Measurements from ENCODE around the gene ATF7IP2. TPM values are rescaled to one million over a fixed set of nuclear protein-coding genes. Genes with fewer than 3 reads are reported as not detected.

ATF7IP2 gene
- total RNA-seq, 3 donors from 2014 or later: 8.5 to 10.4 (median 9.4) TPM

DNA sequence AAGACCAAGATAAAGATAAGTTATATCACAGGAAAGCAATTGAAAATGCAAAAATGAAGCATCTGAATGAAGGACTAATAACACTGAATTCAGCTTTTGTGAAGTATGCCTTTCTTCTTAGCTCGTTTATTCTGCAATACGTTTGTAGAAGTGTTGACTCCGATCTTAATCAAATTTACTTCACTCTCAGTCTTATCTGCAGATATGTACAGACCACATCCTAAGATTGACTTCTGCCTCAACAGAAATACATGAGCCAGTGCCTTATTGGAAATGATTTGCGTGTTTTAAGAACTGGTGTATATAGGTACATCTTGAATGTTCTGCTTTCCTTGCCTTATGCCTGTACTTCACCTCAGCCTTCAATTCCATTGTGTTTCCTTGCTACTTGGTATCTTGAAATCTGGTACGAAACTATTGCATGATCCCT is 1.3 kb downstream of the ATF7IP2 start:
- intact Hi-C loops (cut with DNase I; ENCODE audit: low total_unique reads): no loop called here
- TF ChIP-seq, protein P1, sequence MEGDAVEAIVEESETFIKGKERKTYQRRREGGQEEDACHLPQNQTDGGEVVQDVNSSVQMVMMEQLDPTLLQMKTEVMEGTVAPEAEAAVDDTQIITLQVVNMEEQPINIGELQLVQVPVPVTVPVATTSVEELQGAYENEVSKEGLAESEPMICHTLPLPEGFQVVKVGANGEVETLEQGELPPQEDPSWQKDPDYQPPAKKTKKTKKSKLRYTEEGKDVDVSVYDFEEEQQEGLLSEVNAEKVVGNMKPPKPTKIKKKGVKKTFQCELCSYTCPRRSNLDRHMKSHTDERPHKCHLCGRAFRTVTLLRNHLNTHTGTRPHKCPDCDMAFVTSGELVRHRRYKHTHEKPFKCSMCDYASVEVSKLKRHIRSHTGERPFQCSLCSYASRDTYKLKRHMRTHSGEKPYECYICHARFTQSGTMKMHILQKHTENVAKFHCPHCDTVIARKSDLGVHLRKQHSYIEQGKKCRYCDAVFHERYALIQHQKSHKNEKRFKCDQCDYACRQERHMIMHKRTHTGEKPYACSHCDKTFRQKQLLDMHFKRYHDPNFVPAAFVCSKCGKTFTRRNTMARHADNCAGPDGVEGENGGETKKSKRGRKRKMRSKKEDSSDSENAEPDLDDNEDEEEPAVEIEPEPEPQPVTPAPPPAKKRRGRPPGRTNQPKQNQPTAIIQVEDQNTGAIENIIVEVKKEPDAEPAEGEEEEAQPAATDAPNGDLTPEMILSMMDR (IDR thresholded peaks at IDR 0.05): no peak
- no peak for TF ChIP-seq POLR2A (IDR thresholded peaks at IDR 0.05)
- TF ChIP-seq POLR2AphosphoS5 (IDR thresholded peaks at IDR 0.05): no peak
- no peaks in the 10 kb centered on the region for H3K36me3 ChIP-seq
- no peaks in the 10 kb centered on the region for H3K27me3 ChIP-seq
- no peaks in the 10 kb centered on the region for H3K9me3 ChIP-seq
- no peaks in the 10 kb centered on the region for H3K4me1 ChIP-seq
- no peak overlapping the region for H3K27ac ChIP-seq
- H3K4me3 ChIP-seq: peak overlapping the region in 2 of 3 donors; percentile 62 to 72
- no peak for DNase-seq (ENCODE audit: low spot score in 2 of 2)

DNA sequence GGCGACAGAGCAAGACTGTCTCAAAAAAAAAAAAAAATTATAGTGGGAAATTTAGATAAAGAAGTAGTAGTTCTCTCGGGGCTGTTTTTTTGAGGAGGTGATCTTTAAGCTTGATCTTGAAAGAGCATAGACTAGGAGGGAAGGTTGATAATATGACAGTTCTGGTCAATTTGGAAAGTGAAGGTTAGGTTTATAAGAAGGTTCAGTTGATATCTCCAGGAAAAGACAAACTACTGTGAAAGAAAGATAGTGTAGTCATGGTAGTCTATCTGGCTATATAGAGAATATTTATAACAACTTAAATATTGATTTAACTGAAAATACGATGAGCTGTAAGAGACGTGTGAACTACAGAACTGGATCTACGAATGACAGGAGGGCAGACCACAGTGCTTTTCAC is 3.1 kb downstream of the ATF7IP2 start:
- H3K27me3 ChIP-seq: no peaks in the 10 kb centered on the region
- no peak overlapping the region for H3K27ac ChIP-seq
- no peaks in the 10 kb centered on the region for H3K36me3 ChIP-seq
- TF ChIP-seq POLR2A (IDR thresholded peaks at IDR 0.05) (no peak), POLR2AphosphoS5 (IDR thresholded peaks at IDR 0.05) (no peak)
- TF ChIP-seq, protein P1 (IDR thresholded peaks at IDR 0.05): no peak
- H3K4me1 ChIP-seq: no peaks in the 10 kb centered on the region
- H3K4me3 ChIP-seq: no peak overlapping the region
- intact Hi-C loops (cut with DNase I; ENCODE audit: low total_unique reads): no loop called here
- no peak for DNase-seq (ENCODE audit: low spot score in 2 of 2)
- H3K9me3 ChIP-seq: no peaks in the 10 kb centered on the region

DNA sequence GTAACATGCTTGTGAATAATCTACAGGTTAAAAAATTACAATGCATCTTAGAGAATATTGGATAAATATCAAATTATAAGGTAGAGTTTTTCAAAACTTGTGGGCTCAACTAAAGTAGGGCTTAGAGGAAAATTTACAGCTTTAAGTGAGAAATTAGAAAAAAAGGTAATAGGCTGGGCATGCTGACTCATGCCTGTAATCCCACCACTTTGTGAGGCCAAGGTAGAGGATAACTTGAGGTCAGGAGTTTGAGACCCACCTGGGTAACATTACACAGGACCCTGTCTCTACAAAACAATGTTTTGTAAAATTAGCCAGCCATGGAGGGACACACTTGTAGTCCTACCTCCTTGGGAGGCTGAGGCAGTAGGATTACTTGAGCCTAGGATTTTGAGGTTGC is 4.5 kb downstream of the ATF7IP2 start:
- Histone ChIP-seq H3K4me1 (no peaks in the 10 kb centered on the region), H3K36me3 (no peaks in the 10 kb centered on the region), H3K9me3 (no peaks in the 10 kb centered on the region), H3K4me3 (no peak overlapping the region), H3K27me3 (no peaks in the 10 kb centered on the region), H3K27ac (no peak overlapping the region)
- TF ChIP-seq POLR2A (IDR thresholded peaks at IDR 0.05): no peak
- TF ChIP-seq, protein P1 (IDR thresholded peaks at IDR 0.05): no peak
- TF ChIP-seq POLR2AphosphoS5 (IDR thresholded peaks at IDR 0.05): no peak
- DNase-seq (ENCODE audit: low spot score in 2 of 2): no peak
- intact Hi-C loops (cut with DNase I; ENCODE audit: low total_unique reads): no loop called here

DNA sequence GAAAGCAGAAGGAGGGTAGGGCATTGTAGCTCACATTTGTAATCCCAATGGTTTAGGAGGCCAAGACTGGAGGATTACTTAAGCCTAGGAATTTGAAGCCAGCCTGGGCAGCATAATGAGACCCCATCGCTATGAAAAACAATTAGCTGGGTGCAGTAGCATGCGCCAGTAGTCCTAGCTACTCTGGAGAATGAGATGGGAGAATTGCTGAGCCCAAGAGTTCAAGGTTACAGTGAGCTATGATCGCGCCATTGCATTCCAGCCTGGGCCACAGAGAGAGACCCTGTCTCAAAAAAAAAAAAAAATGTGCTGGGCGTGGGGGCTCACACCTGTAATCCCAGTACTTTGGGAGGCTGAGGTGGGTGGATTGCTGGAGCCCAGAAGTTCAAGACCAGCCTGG is 5.0 kb downstream of the ATF7IP2 start:
- Histone ChIP-seq H3K36me3 (no peaks in the 10 kb centered on the region), H3K27me3 (no peaks in the 10 kb centered on the region), H3K4me1 (no peaks in the 10 kb centered on the region), H3K9me3 (no peaks in the 10 kb centered on the region), H3K27ac (no peak overlapping the region), H3K4me3 (no peak overlapping the region)
- intact Hi-C loops (cut with DNase I; ENCODE audit: low total_unique reads): no loop called here
- DNase-seq (ENCODE audit: low spot score in 2 of 2): no peak
- TF ChIP-seq POLR2AphosphoS5 (IDR thresholded peaks at IDR 0.05) (no peak), POLR2A (IDR thresholded peaks at IDR 0.05) (no peak)
- TF ChIP-seq, protein P1 (IDR thresholded peaks at IDR 0.05): no peak

DNA sequence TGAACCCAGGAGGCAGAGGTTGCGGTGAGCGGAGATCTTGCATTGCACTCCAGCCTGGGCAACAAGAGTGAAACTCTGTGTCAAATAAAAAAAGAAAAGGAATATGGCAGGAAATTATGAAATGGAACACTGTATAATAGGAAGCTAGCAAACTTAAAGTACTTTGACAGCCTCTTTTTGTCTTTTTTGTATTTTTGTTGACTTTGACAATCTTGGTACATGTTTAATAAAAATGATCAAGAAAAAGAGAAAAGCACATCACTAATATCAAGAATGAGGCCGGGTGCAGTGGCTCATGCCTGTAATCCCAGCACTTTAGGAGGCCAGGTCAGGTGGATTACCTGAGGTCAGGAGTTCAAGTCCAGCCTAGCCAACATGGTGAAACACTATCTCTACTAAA is 5.5 kb downstream of the ATF7IP2 start:
- Histone ChIP-seq H3K9me3 (peaks cover 0 to 2% of the 10 kb centered on the region in 2 donors), H3K36me3 (no peaks in the 10 kb centered on the region), H3K4me1 (no peaks in the 10 kb centered on the region), H3K27me3 (no peaks in the 10 kb centered on the region), H3K27ac (no peak overlapping the region), H3K4me3 (no peak overlapping the region)
- no peak for DNase-seq (ENCODE audit: low spot score in 2 of 2)
- intact Hi-C loops (cut with DNase I; ENCODE audit: low total_unique reads): no loop called here
- TF ChIP-seq POLR2AphosphoS5 (IDR thresholded peaks at IDR 0.05) (no peak), POLR2A (IDR thresholded peaks at IDR 0.05) (no peak)
- TF ChIP-seq, protein P1 (IDR thresholded peaks at IDR 0.05): no peak

Data from breast epithelium (tissue), 4 donors.